ENCODE measurements around the gene ZFYVE9. TPM values are rescaled to one million over a fixed set of nuclear protein-coding genes. Genes with fewer than 3 reads are reported as not detected.

Gene ZFYVE9
- total and polyA plus RNA-seq, 2 of the 8 experiments (the other 6 are each of a cell fraction or from before 2014, with no cell fraction given) = 5.8 to 26.5 TPM

DNA sequence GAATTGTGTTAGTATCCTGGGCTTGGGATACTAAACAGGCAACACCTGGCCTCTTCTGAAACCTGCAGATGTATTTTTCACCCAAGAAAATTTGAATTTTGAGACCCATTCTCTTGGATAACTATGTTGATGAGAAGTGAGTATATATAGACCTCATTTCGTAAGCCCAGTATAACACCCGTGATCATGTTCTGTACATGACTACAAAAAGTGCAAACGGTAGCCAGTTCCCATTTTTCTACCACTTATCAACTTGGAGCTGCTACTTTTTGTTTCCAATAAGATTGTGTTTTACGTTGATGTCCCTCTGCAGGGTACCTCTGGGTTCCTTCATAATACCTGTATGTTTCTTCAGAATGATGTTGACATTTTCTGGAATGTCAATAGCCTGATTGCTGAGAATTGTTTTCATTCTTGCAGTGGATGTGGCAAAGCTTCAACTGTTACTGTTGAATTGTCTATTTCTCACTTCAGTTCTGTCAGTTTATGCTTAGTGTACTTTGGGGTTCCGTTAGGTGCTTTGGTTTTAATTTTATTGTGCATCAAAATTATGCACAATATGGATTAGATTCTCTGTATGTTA, 48.1 kb downstream of the ZFYVE9 start:
- H2AK5ac ChIP-seq (ENCODE audit: low read depth, low read length) = no peak overlapping the region
- H3K14ac ChIP-seq (ENCODE audit: insufficient read length) = no peak overlapping the region
- no peak overlapping the region for H3K18ac ChIP-seq (ENCODE audit: extremely low read depth, low read length)
- no peaks in the 10 kb centered on the region for H3K79me2 ChIP-seq (ENCODE audit: control insufficient read depth in 1 of 2, insufficient read depth in 2 of 2, low read length in 2 of 2)
- H3K4me3 ChIP-seq (ENCODE audit: extremely low read depth in 1 of 4, insufficient read depth in 2 of 4, low read depth in 3 of 4, low read length in 4 of 4) = no peak overlapping the region
- DNase-seq (ENCODE audit: low read depth in 1 of 2, low spot score in 2 of 2) (no peak), FAIRE-seq (no peak)
- H3K4ac ChIP-seq (replicated peaks; ENCODE audit: insufficient read length, low read depth, low read length) = no peak overlapping the region
- H3K4me1 ChIP-seq (replicated peaks in 1 of 4; ENCODE audit: control insufficient read depth in 3 of 4, insufficient read depth in 4 of 4, low read length in 3 of 4) = no peaks in the 10 kb centered on the region
- no peak overlapping the region for H4K8ac ChIP-seq (ENCODE audit: extremely low read depth, insufficient read depth, low read length)
- no peak overlapping the region for H4K5ac ChIP-seq (ENCODE audit: insufficient read length, low read depth, low read length)
- H3K56ac ChIP-seq (replicated peaks; ENCODE audit: insufficient read length, low read depth, low read length) = no peak overlapping the region
- no peak overlapping the region for H4K91ac ChIP-seq (replicated peaks; ENCODE audit: insufficient read length, low read length)
- no peaks in the 10 kb centered on the region for H3K79me1 ChIP-seq (ENCODE audit: low read depth, low read length)
- no peak overlapping the region for H2BK15ac ChIP-seq (ENCODE audit: low read length)
- H3K9ac ChIP-seq (replicated peaks in 1 of 4; ENCODE audit: extremely low read depth in 1 of 4, low read depth in 3 of 4, low read length in 3 of 4) = no peak overlapping the region
- H2BK12ac ChIP-seq (ENCODE audit: low read depth, low read length) = no peak overlapping the region
- no peak overlapping the region for H2BK5ac ChIP-seq (ENCODE audit: low read depth, low read length)
- no peak overlapping the region for H3K4me2 ChIP-seq (ENCODE audit: insufficient read depth in 1 of 2, low read depth in 2 of 2, low read length in 2 of 2)
- no peak overlapping the region for H2AFZ ChIP-seq (ENCODE audit: low read length)
- no peaks in the 10 kb centered on the region for H3K23me2 ChIP-seq (ENCODE audit: low read depth, low read length)
- no peak overlapping the region for H2BK120ac ChIP-seq (replicated peaks; ENCODE audit: low read depth, low read length)
- no peaks in the 10 kb centered on the region for H3K27me3 ChIP-seq (replicated peaks in 1 of 4; ENCODE audit: control insufficient read depth in 3 of 4, extremely low read depth in 1 of 4, insufficient read depth in 3 of 4, low read length in 3 of 4)
- no peak for TF ChIP-seq TAF7 (optimal IDR thresholded peaks at IDR 0.05; ENCODE audit: borderline replicate concordance, low read depth, low read length)
- no peak for TF ChIP-seq NANOG (IDR thresholded peaks at IDR 0.05; ENCODE audit: insufficient read depth, low read depth, low read length, poor library complexity, severe bottlenecking)
- no peak for TF ChIP-seq RXRA (IDR thresholded peaks at IDR 0.05; ENCODE audit: insufficient read depth, low read depth, low read length)
- TF ChIP-seq HDAC6 (IDR thresholded peaks at IDR 0.05; ENCODE audit: low read depth, low read length) = no peak
- TF ChIP-seq NRF1 (IDR thresholded peaks at IDR 0.05; ENCODE audit: low read depth, low read length) = no peak
- no peak for TF ChIP-seq TAF1 (IDR thresholded peaks at IDR 0.05; ENCODE audit: low read depth, low read length)
- TF ChIP-seq ZNF274 (IDR thresholded peaks at IDR 0.05; ENCODE audit: borderline replicate concordance, extremely low read depth, low read length) = no peak
- TF ChIP-seq CBX5 (IDR thresholded peaks at IDR 0.05; ENCODE audit: low read depth, low read length) = no peak
- 96% methylated on average over 5 of the region's 5 CpGs; no CpG with 5 or more reads in 1 of the 2 experiments for WGBS, 2 experiments (ENCODE audit: extremely low coverage in 1 of 2, insufficient coverage in 1 of 2, insufficient read length in 1 of 2, insufficient replicate concordance in 2 of 2, low coverage in 1 of 2, low lambda C conversion rate in 2 of 2, missing lambda C conversion rate in 1 of 2)
- H2BK20ac ChIP-seq (ENCODE audit: low read length) = no peak overlapping the region
- no peak overlapping the region for H3K23ac ChIP-seq (ENCODE audit: insufficient read length)
- CTCF ChIA-PET (ENCODE audit: partially characterized antibody) = no interaction called here
- H3K27ac ChIP-seq (ENCODE audit: low read depth, low read length) = no peak overlapping the region
- H3K9me3 ChIP-seq (ENCODE audit: insufficient read depth in 2 of 2, low read depth in 1 of 2, low read length in 1 of 2) = no peaks in the 10 kb centered on the region
- H4K20me1 ChIP-seq (replicated peaks in 1 of 2; ENCODE audit: control insufficient read depth in 1 of 2, insufficient read depth in 2 of 2, low read length in 2 of 2) = no peaks in the 10 kb centered on the region
- no peaks in the 10 kb centered on the region for H3K36me3 ChIP-seq (ENCODE audit: control insufficient read depth in 2 of 4, insufficient read depth in 4 of 4, low read length in 3 of 4)
- POLR2A ChIA-PET (ENCODE audit: partially characterized antibody) = no interaction called here

Data from H1 (cell line).